GM12864 (cell line): ENCODE results near the gene CDH23.

Experiments
- DNase-seq: peaks from one replicate; pipeline ENCODE4 v3.0.0-alpha.2; 2011; ENCODE audit warnings: low read depth
- H3K4me3 ChIP-seq: 2 replicates; pipeline ENCODE4 v1.5.1; 2011; ENCODE audit warnings: mild to moderate bottlenecking, low read depth, low read length, control low read depth
- TF ChIP-seq, protein P1 (sequence below): IDR thresholded peaks from 2 replicates; pipeline ENCODE4 v1.5.1; 2011; ENCODE audit warnings: low read depth, mild to moderate bottlenecking, moderate library complexity, low read length, control low read depth, inconsistent platforms; ENCODE audit errors: missing control alignments

Gene CDH23

DNA sequence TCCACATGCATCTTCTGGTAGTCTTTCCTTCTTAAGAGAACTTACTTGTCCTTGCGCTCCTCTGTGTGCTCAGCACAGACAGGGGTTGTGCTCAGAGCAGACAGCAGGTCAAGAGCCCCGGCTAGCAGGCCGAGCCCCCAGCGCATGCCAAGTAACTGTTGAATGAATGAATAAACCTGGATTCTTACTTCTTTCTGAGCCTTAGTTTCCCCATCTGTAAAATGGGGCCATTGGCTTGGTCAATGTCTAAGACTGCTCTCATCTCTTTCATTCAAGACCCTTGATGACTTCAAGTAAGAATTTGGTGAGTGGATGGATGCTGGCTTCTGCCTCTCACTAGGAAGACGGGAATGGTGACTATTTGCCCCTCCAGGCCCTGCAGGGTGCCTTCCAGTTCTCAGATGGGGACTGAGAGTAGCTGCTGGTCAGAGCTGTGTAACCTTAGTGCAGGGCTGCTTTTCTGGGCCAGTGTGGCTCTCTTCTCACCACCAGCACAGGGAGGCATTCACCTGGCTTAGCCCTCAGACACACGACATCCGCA is 78.1 kb downstream of the CDH23 start:
- no peak for DNase-seq
- no peak overlapping the region for H3K4me3 ChIP-seq
- TF ChIP-seq, protein P1, sequence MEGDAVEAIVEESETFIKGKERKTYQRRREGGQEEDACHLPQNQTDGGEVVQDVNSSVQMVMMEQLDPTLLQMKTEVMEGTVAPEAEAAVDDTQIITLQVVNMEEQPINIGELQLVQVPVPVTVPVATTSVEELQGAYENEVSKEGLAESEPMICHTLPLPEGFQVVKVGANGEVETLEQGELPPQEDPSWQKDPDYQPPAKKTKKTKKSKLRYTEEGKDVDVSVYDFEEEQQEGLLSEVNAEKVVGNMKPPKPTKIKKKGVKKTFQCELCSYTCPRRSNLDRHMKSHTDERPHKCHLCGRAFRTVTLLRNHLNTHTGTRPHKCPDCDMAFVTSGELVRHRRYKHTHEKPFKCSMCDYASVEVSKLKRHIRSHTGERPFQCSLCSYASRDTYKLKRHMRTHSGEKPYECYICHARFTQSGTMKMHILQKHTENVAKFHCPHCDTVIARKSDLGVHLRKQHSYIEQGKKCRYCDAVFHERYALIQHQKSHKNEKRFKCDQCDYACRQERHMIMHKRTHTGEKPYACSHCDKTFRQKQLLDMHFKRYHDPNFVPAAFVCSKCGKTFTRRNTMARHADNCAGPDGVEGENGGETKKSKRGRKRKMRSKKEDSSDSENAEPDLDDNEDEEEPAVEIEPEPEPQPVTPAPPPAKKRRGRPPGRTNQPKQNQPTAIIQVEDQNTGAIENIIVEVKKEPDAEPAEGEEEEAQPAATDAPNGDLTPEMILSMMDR: no peak

DNA sequence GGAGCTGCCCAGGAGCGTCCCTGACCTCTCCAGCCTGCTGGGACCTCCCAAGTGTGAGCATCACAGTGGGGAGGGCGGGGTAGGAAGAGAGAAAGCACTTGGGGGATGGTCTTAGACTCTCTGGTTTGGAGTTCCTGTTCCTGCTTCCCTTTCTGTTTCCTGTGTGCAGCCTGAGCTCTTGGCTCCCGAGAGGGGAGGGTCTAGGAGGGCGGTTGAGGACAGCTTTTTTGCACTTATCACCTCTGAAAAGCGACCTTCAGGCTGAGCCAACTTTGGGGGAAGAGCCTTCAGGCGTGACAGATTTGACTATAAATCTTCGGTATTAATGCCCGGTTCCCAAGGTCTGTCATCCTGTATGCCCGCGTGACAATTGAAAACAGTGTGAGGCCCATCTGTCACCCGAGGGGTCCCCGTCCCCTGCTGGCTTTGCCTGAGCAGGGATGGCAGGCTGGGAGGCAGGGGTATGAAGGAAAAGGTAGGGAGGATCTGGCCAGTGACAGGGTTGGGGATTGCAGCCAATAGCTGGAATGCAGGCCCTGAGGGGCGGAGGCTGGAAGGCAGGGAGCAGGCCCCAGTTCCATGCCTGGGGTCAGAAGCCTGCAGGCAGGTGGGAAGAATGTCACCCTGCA is 78.6 kb downstream of the CDH23 start:
- H3K4me3 ChIP-seq: no peak overlapping the region
- no peak for DNase-seq
- TF ChIP-seq, protein P1: no peak

DNA sequence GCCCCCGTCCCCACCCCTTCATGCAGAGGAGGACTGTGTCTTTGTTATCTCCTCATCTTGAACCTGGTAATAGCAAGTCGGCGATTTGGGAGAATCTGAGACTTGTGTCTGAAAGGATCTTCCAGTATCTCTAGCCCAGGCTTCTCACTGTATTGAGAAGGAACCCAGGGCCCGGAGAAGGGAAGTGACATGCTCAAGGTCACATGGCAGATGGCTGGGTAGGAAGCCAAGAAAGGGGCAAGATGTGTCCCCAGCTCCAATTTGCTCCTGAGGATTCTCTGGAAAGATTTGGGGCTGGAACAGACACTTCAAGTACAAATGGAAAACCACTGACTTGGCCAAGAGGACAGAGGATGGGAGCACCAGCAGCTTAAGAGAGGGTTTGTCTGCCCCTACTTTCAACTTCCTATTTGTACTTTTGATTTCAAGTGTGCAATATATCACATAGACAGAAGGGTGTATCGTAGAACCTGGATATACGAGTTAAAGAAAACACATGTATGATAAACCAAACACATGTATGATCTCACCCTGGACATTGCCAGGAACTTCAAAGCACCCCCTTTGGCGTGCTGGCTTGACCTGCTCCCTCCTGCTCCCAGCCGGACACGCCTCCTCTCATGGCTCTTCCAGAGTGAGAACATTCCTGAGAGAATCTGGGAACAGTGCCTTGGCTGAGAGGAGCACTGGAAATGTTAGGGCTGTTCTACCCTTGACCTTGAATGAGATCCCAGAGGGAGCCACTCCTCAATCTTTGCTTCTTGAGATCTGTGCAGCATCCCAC is 79.7 kb downstream of the CDH23 start:
- TF ChIP-seq, protein P1: no peak
- DNase-seq: no peak
- H3K4me3 ChIP-seq: no peak overlapping the region

DNA sequence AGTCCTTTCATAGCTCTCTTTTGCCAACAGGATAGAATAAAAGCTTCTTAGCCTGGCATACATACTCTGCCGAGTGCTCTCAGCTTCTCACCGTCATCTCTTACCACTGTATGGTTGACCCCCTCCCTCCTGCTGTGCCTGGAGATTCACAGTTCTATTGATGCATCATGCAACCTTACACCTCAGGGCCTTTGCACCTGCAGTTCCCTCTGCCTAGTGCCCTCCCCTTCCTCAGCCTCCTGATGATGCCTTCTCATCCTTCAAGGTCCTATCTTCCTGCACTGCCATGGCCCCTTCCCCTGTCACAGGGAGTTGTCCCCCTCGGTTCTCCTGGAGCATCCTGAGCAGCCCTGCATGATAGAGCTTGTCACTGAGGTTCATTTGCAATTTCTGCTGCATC is 81.5 kb downstream of the CDH23 start:
- H3K4me3 ChIP-seq: no peak overlapping the region
- TF ChIP-seq, protein P1: no peak
- DNase-seq: no peak

DNA sequence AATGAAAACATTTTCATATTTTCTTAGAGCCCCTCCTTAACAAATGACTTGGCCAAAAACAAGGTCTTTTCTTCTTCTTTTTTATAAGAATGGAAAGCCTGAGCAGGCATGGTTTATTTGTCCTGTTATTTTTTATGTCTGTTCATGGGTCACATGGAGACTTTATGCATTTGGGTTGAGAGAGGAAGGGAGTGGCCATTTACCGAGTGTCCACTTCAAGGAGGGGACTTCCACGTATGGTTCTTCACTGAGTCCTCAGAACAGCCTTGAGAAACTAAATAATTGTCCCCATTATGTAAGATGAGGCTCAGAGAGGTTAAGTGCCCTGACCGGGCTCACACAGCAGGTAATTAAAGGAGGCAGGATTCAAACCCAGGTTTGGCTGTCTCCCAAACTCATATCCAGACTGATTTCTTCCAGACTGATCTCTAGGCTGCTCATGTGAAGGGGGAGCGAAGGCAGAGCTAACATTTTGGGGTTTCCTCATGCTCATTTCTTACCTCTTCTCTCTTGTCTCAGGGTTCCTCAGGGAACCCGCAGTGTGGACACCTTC is 82.2 kb downstream of the CDH23 start:
- TF ChIP-seq, protein P1: no peak
- DNase-seq: no peak
- H3K4me3 ChIP-seq: no peak overlapping the region

DNA sequence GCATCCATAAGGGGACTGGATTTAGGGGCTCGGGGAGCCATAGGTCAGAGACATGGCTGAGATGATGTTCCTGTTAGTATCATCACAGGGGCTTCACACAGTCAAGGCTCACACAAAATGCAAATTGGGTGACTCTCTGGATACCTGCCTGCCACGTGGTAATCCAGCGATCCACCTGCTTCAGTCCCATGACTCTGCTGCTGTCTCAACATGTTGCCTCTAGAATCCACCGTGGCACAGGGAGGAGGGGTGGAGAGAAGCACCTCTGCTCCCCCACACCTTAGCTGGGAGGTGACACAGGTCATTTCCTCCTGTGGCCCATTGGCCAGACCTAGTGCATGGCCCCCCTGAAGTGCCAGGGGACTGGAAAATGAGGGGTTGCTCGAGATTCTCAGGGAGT is 83.1 kb downstream of the CDH23 start:
- no peak overlapping the region for H3K4me3 ChIP-seq
- TF ChIP-seq, protein P1: no peak
- DNase-seq: no peak
